ENCODE results near the gene EXOC3. TPM values are rescaled to one million over a fixed set of nuclear protein-coding genes. Genes with fewer than 3 reads are reported as not detected.
A peak's percentile ranks its signal among the peaks of the same experiment; 100 is the strongest.
"Not testable (repeated sequence)": the region's sequence is repeated elsewhere in the genome, so short reads cannot be mapped to it uniquely, and the experiment has no call there.

EXOC3 gene
- total RNA-seq, 3 donors from 2014 or later (not counting 1 experiment from before 2014, with no cell fraction given): 89.6 to 99.9 (median 96.3) TPM

DNA sequence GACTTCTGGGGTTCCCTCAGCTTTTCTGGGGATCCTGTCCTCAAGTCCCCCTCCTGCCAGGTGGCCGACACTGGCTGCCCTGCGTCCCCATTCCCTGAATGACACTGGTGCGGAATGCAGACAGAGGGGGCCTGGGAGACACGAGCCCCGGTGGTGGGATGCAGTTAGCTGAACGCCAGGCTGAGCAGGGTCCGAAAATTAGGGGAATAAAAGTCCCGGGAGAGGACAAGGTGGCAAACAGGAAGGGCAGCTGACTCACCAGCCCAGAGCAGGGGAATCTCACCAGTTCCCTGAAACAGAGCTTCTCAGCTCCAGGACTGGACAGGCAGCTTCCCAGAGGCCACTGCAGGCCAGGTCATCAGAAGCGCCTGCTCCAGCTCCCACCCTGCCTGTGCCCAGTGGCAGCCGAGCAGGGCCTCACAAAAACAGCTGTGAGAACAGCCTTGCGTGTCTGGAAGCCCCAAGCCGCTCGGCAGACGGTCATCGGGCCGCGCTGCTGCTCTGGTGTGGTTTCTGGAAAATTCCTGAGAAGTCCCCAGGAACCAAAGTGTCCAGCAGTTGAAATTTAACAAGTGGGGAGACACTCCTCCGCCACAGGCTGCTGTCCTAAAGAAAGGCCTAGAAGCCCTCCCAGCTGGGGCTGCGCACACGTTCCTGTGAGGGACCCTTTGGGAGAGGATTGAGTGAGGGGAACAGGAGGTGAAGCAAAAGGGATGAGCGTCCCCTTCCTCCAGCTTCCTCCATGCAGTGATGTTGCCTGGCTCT, 47.6 kb upstream of the EXOC3 start:
- Histone ChIP-seq H3K27ac (ENCODE audit: low read length) (no peak overlapping the region), H3K9me3 (ENCODE audit: control insufficient read depth, insufficient read depth, low read length) (no peaks in the 10 kb centered on the region), H3K4me1 (ENCODE audit: control insufficient read depth, insufficient read depth, low read length) (peaks cover 10% of the 10 kb centered on the region), H3K36me3 (ENCODE audit: control insufficient read depth, insufficient read depth, low read length) (no peaks in the 10 kb centered on the region), H3K4me3 (ENCODE audit: low read length) (no peak overlapping the region), H3K27me3 (ENCODE audit: control insufficient read depth, insufficient read depth, low read length) (no peaks in the 10 kb centered on the region)
- Mint-ChIP-seq H3K36me3 (no peaks in the 10 kb centered on the region), H3K27ac (no peak overlapping the region), H3K4me1 (peaks cover 5 to 18% of the 10 kb centered on the region in 2 donors), H3K9me3 (no peaks in the 10 kb centered on the region), H3K4me3 (no peak overlapping the region), H3K27me3 (ENCODE audit: low read depth in 2 of 2) (peaks cover 2 to 10% of the 10 kb centered on the region in 2 donors)
- no peak for DNase-seq
- no peak for ATAC-seq
- intact Hi-C loops (cut with micrococcal nuclease): no loop called here
- TF ChIP-seq, protein P1, sequence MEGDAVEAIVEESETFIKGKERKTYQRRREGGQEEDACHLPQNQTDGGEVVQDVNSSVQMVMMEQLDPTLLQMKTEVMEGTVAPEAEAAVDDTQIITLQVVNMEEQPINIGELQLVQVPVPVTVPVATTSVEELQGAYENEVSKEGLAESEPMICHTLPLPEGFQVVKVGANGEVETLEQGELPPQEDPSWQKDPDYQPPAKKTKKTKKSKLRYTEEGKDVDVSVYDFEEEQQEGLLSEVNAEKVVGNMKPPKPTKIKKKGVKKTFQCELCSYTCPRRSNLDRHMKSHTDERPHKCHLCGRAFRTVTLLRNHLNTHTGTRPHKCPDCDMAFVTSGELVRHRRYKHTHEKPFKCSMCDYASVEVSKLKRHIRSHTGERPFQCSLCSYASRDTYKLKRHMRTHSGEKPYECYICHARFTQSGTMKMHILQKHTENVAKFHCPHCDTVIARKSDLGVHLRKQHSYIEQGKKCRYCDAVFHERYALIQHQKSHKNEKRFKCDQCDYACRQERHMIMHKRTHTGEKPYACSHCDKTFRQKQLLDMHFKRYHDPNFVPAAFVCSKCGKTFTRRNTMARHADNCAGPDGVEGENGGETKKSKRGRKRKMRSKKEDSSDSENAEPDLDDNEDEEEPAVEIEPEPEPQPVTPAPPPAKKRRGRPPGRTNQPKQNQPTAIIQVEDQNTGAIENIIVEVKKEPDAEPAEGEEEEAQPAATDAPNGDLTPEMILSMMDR (IDR thresholded peaks at IDR 0.05): no peak
- WGBS (ENCODE audit: insufficient coverage): 95% methylated on average over 21 of the region's 21 CpGs

- H3K4me1 Mint-ChIP-seq: peaks cover 5 to 14% of the 10 kb centered on the region in 2 donors
- ATAC-seq (peak in 1 of 3 donors; percentile 11), DNase-seq (no peak)
- no peak overlapping the region for H3K27ac ChIP-seq (ENCODE audit: low read length)
- intact Hi-C loops (cut with micrococcal nuclease): no loop called here
- H3K9me3 ChIP-seq (ENCODE audit: control insufficient read depth, insufficient read depth, low read length): no peaks in the 10 kb centered on the region
- no peak overlapping the region for H3K4me3 Mint-ChIP-seq
- H3K4me3 ChIP-seq (ENCODE audit: low read length): no peak overlapping the region
- no peaks in the 10 kb centered on the region for H3K36me3 Mint-ChIP-seq
- 96% methylated on average over 17 of the region's 17 CpGs for WGBS (ENCODE audit: insufficient coverage)
- H3K27me3 Mint-ChIP-seq (ENCODE audit: low read depth in 2 of 2): peaks cover 7 to 15% of the 10 kb centered on the region in 2 donors
- H3K4me1 ChIP-seq (ENCODE audit: control insufficient read depth, insufficient read depth, low read length): peaks cover 10% of the 10 kb centered on the region
- TF ChIP-seq, protein P1 (IDR thresholded peaks at IDR 0.05): no peak
- H3K9me3 Mint-ChIP-seq: no peaks in the 10 kb centered on the region
- no peaks in the 10 kb centered on the region for H3K36me3 ChIP-seq (ENCODE audit: control insufficient read depth, insufficient read depth, low read length)
- H3K27me3 ChIP-seq (ENCODE audit: control insufficient read depth, insufficient read depth, low read length): no peaks in the 10 kb centered on the region
- H3K27ac Mint-ChIP-seq: no peak overlapping the region
Measured at GRCh38 chr5:395921-396530, 47.0 kb upstream of the EXOC3 start.

GRCh38 chr5:396531-396961, 46.4 kb upstream of the EXOC3 start:
- H3K4me1 Mint-ChIP-seq: peaks cover 5 to 13% of the 10 kb centered on the region in 2 donors
- H3K27me3 Mint-ChIP-seq (ENCODE audit: low read depth in 2 of 2): peaks cover 10 to 20% of the 10 kb centered on the region in 2 donors
- no peaks in the 10 kb centered on the region for H3K9me3 ChIP-seq (ENCODE audit: control insufficient read depth, insufficient read depth, low read length)
- H3K9me3 Mint-ChIP-seq: no peaks in the 10 kb centered on the region
- DNase-seq (no peak), ATAC-seq (no peak)
- H3K27ac ChIP-seq (ENCODE audit: low read length): no peak overlapping the region
- H3K27me3 ChIP-seq (ENCODE audit: control insufficient read depth, insufficient read depth, low read length): no peaks in the 10 kb centered on the region
- no peak overlapping the region for H3K4me3 ChIP-seq (ENCODE audit: low read length)
- peaks cover 10% of the 10 kb centered on the region for H3K4me1 ChIP-seq (ENCODE audit: control insufficient read depth, insufficient read depth, low read length)
- TF ChIP-seq, protein P1 (IDR thresholded peaks at IDR 0.05): no peak
- intact Hi-C loops (cut with micrococcal nuclease): no loop called here
- H3K36me3 ChIP-seq (ENCODE audit: control insufficient read depth, insufficient read depth, low read length): no peaks in the 10 kb centered on the region
- no peak overlapping the region for H3K4me3 Mint-ChIP-seq
- 95% methylated on average over 12 of the region's 13 CpGs for WGBS (ENCODE audit: insufficient coverage)
- no peaks in the 10 kb centered on the region for H3K36me3 Mint-ChIP-seq
- no peak overlapping the region for H3K27ac Mint-ChIP-seq

GRCh38 chr5:398141-398474, 44.9 kb upstream of the EXOC3 start:
- H3K36me3 Mint-ChIP-seq; ATAC-seq; DNase-seq; H3K4me1 ChIP-seq (ENCODE audit: control insufficient read depth, insufficient read depth, low read length); H3K36me3 ChIP-seq (ENCODE audit: control insufficient read depth, insufficient read depth, low read length); H3K27me3 ChIP-seq (ENCODE audit: control insufficient read depth, insufficient read depth, low read length); H3K27ac ChIP-seq (ENCODE audit: low read length); H3K4me1 Mint-ChIP-seq; H3K4me3 ChIP-seq (ENCODE audit: low read length); H3K9me3 Mint-ChIP-seq; H3K4me3 Mint-ChIP-seq; H3K27ac Mint-ChIP-seq; H3K9me3 ChIP-seq (ENCODE audit: control insufficient read depth, insufficient read depth, low read length); intact Hi-C loops (cut with micrococcal nuclease): not testable (repeated sequence)
- peaks cover 16 to 26% of the 10 kb centered on the region in 2 donors for H3K27me3 Mint-ChIP-seq (ENCODE audit: low read depth in 2 of 2)
- 96% methylated on average over 15 of the region's 15 CpGs for WGBS (ENCODE audit: insufficient coverage)

Data from natural killer cell (primary cell).